Gastrocnemius medialis (tissue), 4 donors: ENCODE data around the gene TCEA2.

Source experiments
- CTCF ChIP-seq, 5 experiments: fragments of 450-650 bp in 3 of 5; fragments of 200-600 bp in 2 of 5; sonication (generic) in 2 of 5; IDR thresholded peaks in 4 of 5; conservative IDR thresholded peaks in 1 of 5; 1 replicate in 4 of 5; 2 replicates in 1 of 5; pipeline ENCODE4 v1.5.1; 2016 to 2019; ENCODE audit warnings: antibody characterized with exemption in 5 of 5, mild to moderate bottlenecking in 3 of 5, moderate library complexity in 3 of 5
- POLR2A ChIP-seq, 2 donors: fragments of 450-650 bp; IDR thresholded peaks; one replicate each; pipeline ENCODE4 v1.6.1; 2017; ENCODE audit warnings: antibody characterized with exemption in 2 of 2, mild to moderate bottlenecking in 2 of 2, moderate library complexity in 2 of 2

GRCh38 chr20:64121586-64121985 is 58.6 kb downstream of the TCEA2 start:
- TF ChIP-seq POLR2A (IDR thresholded peaks at IDR 0.05) (no peak), CTCF (IDR thresholded peaks at IDR 0.05 in 4 of 5, conservative IDR thresholded peaks at IDR 0.05 in 1 of 5) (no peak)
